CD4-positive, alpha-beta T cell treated with Interleukin-17A for 1 hour (primary cell): ENCODE data around the gene LCN12.

Experiments
- DNase-seq: peaks from one replicate; pipeline ENCODE4 v3.0.0-alpha.2; 2020

Gene LCN12

DNA sequence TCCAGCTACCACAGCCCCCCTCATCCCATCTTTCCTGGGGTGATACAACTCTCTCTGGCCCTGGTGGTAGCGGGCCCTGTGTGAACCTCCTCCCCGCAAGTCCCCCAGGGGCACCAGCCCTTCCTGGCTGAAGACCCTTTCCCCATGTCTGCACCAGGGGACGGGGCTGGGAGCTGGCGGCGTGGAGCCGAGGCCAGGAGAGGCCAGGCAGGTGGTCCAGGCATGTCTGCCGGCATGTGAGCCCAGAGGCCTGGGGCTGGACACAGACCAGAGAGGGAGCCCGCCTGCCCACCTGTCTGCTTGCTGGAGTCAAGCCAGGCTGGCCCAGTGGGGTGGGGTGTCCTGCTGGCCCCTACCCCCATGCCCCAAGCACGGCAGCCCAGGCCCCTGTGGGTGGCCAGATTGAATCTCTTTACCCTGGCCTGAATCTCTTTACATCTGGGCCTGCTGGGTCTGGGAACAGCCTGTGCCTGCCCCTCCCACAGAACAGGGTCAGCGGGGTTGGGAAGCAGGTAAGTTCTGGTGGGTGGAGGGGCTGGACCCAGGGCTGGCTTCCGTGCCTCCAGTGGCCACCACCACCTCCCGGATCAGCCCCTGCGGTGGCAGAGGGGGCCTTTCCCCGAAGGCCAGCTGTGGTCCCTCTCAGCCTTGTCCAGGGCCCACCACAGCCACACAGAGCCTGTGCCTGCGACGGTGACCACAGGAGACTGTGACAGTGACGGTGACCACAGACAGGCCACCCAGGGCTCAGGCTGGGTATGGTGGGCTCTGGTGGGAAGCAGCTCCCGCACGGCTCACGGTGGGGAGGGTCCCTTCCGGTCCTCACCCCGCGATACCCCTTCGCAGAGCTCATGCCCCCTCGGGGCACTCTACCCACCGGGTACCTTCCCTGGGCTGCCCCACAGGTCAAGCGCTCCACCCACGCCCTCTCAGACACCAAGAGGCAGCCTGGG is 7.1 kb downstream of the LCN12 start:
- no peak for DNase-seq

DNA sequence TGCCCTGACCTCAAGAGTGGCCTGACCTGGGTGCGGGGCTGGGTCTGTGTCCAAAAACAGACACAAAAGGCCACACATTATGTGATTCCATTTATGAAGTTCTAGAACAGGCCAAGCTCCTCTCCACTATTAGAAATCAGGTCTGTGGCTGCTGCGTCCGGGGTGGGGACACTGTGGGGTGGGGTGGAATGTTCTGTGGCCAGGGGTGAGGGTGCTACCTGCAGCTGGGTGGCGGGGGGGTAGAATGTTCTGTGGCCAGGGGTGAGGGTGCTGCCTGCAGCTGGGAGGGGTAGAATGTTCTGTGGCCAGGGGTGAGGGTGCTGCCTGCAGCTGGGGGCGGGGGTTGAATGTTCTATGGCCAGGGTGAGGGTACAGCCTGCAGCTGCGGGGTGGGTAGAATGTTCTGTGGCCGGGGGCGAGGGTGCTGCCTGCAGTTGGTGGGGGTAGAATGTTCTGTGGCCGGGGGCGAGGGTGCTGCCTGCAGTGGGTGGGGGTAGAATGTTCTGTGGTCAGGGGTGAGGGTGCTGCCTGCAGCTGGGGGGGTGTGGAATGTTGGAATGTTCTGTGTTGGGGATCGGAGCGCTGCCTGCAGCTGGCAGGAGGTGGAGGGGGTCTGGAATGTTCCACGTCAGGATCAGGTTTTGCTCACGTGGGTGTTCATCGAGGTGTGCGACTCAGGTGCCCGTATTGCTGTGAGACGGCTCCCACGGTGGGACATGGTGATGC is 8.3 kb downstream of the LCN12 start:
- DNase-seq: peak; percentile 58

DNA sequence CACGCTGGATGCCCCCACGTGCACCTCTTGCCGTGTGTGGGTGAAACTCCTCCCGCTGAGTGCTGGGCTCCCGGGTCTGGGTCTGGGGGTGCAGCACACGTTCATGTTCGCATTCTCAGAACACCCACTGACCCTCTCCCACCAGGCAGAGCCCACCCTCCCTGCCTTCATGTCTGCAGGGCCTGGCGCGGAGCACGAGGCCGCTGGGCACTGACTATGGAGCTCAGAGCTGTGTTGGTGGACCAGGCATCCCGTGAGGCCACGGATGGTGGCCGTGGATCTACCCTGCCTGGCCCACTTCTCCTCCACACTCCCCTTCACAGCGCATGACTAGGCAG is 8.8 kb downstream of the LCN12 start:
- no peak for DNase-seq

DNA sequence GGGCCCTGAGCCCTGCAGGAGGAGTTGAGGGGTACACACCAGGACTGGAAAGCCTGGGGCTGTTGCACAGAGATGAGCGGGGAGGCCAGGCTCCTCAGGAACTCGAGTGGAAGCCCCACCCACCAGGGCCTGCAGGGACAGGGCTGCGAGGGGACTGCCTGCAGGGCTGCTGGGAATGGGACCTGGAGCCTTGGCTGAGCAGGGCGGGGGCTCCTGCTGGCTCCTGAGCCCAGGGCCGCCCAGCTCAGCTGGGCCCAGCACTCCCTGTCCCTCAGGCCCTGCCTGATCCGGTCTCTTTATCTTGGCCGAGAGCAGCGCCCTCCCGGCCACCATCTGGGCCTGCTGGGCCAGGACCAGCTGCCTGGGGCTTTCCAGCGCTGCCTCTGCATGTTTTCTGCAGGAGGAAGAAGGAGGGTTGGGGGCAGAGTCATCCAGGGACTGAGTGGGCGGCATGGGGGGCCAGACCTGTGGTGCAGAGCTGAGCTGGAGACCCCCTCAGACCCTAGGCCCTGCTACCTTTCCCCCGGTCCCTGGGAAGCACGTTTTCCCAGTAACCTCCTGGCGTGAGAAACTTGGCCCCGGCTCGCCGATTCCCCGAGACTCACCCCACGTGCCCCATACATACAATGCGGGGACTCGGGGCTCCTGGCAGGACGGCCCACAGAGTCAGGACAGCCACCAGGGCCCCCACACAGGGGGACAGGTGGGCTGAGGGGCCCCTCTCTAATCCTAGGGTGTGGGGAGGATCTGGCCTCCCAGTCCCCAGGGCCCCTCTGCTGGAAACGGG is 9.4 kb downstream of the LCN12 start:
- DNase-seq: no peak

- DNase-seq: no peak
Observed at GRCh38 chr9:136962163-136962562, 10.1 kb downstream of the LCN12 start.

GRCh38 chr9:136962701-136963248 is 10.7 kb downstream of the LCN12 start:
- DNase-seq: no peak

DNA sequence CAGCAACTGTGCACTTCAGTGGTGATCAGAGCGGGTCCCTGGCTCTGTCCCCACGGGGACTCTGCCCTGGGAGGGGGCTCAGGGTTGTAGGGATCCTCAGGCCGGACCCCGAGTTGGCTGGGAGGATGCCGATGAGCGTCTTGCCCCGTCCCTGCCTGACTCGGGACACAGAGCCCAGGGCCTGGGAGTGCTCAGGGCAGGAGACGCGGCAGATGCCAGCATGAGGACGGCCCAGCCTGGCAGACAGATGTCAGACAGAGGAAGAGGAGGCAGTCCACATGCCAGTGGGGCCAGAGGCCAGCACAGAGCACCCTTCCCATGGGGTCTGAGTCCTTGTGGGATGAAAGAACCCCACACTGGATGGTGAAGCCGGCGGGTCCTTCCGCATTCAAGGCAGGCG is 11.3 kb downstream of the LCN12 start:
- no peak for DNase-seq

DNA sequence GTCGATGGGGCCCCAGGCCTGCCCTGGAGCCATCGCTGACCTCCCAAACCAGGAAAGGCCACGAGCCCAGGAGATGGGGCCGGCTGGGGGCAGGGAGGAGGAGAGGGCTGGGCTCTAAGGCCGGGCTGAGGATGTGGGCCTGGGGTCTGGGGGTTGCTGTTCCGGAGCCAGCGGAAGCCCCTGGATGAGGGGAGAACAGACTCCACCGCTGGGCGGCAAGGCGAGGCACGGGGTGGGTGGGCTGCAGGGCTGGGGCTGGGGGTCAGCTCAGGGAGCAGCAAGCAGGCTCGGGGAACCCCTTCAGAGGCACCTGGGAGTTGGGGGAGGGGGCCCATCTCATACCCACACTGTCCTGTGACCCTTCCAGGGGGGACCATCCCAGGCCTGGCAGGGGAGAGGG is 11.7 kb downstream of the LCN12 start:
- no peak for DNase-seq

DNA sequence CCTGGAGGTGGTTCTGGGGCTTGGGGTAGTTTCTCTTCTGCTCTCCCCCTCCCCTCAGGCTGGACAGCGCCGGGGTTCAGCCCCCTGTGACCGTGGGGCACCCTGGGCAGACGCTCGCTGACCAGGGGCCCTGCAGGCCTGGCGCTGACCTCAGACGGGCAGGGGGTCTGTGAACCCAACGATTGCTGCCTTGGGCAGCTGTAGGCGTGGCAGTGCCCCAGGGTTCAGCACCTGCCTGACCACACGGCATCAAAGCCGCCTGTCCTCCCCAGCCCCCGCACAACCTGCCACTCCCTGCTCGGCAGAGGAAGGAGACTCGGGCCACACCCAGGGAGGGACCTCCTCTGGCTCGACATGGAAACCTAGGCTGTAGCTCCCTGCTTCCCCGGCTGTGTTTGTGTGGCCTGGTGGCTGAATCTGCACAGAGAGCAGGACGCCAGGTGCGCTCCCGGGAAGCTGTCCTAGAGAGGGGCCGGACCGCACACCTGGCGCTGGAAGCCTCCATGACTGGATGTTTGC is 12.2 kb downstream of the LCN12 start:
- no peak for DNase-seq

DNA sequence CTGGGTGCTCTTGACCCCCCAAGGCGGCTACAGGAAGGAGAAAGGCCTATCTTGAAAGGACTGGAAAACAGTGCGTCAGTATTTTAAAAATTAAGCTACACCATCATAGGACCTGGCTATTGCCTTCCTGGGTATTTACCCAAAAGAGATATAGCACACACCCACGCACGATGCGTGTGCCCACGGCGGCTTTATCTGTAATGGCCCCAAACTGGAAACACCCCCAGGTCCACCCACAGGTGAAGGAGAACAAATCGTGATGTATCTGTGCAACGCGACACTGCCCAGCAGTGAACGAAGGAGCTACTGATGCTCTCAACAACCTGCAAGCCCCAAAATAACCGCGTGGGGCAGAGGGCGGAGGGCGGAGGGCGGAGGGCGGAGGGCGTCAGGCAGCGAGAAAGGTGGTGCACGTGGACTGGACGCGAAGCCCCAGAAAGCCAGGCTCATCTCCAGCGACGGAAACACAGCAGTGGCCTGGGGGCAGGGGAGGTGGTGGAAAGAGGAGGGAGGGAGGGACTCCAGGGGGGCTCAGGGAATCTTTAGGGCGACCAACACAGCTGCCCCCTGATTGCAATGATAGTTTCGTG is 12.9 kb downstream of the LCN12 start:
- DNase-seq: no peak

DNA sequence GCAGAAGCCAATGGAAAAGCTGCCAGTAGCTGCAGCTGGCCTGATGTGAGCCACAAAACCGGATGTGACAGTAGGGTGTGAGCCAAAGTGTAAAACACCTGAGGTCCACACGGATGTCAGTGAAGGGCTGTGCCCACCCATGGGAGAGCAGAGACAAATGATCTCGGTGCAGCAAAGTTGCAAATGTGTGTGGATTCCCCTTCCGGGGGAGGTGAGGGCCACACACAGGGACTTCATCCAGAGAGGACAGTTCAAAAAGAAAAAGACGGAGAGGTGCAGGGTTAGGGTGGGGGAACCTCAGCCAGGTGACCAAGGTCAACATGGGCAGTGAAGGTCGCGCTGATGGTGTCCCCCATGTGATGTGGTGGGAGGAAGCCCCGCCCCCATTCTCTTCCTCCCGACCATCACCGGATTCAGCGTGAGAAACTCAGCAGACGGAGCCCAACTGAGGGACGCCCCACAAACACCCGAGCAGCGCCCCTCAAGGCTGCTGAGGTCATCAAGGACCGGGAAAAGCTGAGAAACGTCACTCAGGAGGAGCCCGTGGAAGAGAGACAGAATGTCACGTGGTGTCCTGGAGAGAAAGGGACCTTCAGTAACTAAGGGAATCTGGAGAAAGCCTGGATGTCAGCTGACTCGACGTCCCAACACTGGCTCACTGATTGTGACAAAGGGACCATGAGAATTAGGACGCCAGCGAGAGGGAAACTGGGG is 13.9 kb downstream of the LCN12 start:
- DNase-seq: peak; percentile 78

- no peak for DNase-seq
Observed at GRCh38 chr9:136968333-136969127, 16.5 kb downstream of the LCN12 start.

DNA sequence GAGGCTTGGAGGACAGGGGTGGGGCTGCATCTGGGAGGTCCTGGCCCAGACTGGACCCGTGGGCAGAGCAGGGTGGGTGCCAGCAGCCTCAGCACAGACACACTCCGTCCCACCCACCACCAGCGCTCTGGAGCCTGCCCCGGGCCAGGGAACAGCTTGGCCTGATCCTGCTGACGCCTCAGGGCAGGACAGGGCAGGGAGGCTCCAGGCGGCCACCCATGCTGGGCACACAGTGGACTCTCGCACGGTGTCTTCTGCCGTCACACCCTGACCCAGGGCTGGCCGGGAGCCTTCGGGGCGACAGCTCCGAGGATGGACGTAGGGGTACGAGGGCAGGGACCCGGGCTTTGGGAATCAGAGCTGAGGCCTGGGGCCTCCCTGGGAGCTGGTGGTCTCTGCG is 17.1 kb downstream of the LCN12 start:
- no peak for DNase-seq

DNA sequence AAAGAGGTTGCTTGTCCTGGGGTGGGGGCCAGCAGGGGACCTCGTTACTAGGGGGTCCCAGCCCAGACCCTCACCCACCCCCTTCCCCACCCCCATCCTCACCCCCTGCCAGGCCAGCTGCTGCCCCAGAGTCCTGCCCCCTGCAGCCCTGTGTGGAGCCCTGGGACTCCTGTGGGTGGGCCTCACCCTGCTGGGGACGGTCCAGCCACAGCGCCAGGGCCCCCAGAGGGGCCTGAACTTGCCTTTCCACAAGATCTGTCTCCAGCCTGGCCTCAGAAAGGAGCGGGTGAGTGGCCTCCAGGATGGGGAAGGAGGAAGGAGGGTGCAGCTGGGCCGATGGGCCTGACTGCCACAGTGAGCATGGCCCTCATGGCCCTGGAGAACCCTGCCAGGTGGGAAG is 17.7 kb downstream of the LCN12 start:
- DNase-seq: no peak

DNA sequence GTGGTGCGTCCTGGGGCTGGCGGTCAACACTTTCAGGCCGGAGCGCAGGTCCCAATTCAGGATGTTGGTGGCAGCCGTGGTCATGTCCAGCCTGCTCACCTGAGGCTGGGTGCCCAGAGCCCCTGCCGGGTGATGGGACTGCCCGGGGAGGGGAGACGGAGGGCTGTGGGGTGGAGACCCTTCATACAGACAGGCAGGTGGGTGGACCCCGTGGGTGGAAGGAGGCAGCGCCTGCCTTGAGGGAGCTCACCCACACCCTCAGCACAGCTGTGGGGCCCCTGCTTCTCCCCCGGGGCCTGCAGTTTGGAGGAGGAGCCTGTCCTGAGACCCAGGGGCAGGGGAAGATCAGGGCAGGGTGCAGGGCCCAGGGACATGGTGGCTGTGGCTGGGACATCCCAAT is 18.3 kb downstream of the LCN12 start:
- no peak for DNase-seq

- no peak for DNase-seq
Observed at GRCh38 chr9:136971746-136972145, 19.7 kb downstream of the LCN12 start.

DNA sequence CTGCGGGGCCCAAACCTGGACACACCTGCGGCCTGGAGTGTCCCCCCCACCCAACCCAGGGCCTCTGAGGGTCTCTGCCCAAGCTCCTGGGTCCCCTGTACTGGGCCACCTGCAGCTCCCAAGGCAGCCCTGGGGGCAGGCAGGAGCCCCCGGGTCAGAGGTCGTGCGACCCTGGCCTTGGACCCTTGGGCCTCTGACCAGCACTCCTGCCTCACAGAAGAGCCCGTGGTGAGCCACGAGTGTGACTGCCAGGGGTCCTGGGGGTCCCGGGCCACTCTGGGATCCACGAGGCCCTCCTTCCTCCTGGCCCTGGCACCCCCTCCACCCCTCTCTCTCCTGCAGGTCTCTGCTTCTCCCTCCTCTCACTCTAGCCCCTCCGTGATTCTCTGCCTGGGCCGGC is 20.3 kb downstream of the LCN12 start:
- no peak for DNase-seq

DNA sequence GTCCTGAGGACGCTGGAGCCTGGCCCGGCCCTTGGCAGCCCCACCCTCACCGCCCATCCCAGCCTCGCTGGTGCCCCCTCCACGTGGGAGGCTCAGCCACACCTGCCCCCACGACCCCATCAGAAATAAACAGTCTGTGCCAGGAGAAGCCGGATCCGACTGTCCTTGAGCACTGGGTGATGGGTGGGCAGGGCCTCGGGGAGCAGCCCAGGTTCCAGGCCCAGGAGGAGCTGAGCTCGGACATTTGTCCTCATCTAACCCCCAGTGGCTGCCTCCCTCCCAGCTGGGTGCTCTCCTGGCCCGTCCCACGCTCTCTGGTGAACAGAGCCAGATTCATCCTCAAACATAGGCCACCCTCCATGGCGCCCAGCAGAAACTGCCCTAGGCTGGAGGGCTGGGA is 20.7 kb downstream of the LCN12 start:
- DNase-seq: no peak

DNA sequence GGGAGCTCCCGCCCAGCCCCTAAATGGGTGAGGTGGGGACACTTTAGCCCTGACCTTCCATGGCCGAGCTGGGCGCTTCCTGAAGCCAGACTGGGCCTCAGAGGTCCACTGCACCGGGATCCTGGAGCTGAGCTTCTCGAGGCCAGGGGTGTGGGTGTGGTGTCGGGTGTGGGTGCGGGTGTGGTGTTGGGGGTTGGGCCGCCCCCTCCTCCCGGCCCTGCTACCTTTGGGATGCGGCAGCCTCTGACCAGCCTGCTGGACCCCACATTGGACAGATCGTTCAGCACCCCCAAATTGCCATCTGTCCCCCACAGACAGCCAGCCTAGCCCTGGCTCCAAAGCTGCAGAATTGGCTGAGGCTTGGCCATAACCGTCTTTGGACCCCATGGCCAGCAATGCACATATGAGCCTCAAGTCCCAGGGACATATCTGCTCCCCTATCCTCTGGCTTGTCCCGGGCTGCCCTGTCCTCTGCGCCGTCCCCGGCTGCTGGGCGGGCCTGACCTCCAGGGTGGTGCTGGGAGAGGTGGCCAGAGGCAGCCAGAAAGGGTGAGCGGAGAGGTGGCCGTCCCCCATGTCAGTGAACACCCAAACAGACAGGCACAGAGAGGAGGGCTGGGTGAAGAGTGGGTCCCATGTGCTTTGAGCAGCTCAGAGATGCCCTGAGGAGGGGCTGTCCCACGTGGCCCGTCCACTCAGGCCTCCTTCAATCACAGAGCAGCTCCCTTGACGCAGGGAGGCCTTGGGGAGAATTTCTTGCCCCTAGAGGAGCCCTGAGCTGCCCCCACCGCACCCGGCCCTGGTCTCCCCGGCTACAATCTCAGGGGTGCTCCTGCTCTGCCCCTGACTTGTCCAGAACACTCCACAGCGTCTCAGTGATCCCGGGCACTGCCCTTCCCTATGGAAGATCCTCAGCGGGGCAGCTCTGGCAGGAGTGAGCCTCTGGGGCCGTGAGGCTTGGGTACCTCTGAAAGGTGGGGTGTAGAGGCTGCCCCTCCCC is 21.8 kb downstream of the LCN12 start:
- no peak for DNase-seq
